Epithelial cell of esophagus (primary cell): ENCODE measurements around the gene ADAMTS5.
A peak's percentile ranks its signal among the peaks of the same experiment; 100 is the strongest.

Source experiments
- DNase-seq: peaks from one replicate; pipeline ENCODE4 v3.0.0; 2010; ENCODE audit warnings: low read depth
- H3K4me3 ChIP-seq: 2 replicates; pipeline ENCODE4 v1.5.1; 2011; ENCODE audit warnings: mild to moderate bottlenecking, low read length, control low read depth
- CTCF ChIP-seq: IDR thresholded peaks from 2 replicates; pipeline ENCODE4 v1.5.1; 2011; ENCODE audit warnings: low read depth, mild to moderate bottlenecking, low read length, control low read depth, inconsistent platforms; ENCODE audit not compliant: insufficient read depth; ENCODE audit errors: missing control alignments

The ADAMTS5 gene

GRCh38 chr21:26949830-26950229, 17.1 kb downstream of the ADAMTS5 start:
- no peak for TF ChIP-seq CTCF
- no peak for DNase-seq

GRCh38 chr21:26948194-26948593, 18.7 kb downstream of the ADAMTS5 start:
- H3K4me3 ChIP-seq, result no peak overlapping the region
- no peak for DNase-seq
- TF ChIP-seq CTCF, result no peak

More at GRCh38 chr21:26949830-26950229, 17.1 kb downstream of the ADAMTS5 start:
- no peak overlapping the region for H3K4me3 ChIP-seq

GRCh38 chr21:26946744-26947446, 20.0 kb downstream of the ADAMTS5 start:
- no peak overlapping the region for H3K4me3 ChIP-seq
- DNase-seq, result no peak
- no peak for TF ChIP-seq CTCF

GRCh38 chr21:26945916-26946675, 20.8 kb downstream of the ADAMTS5 start:
- no peak for DNase-seq
- no peak overlapping the region for H3K4me3 ChIP-seq
- no peak for TF ChIP-seq CTCF

- DNase-seq, result no peak
- no peak overlapping the region for H3K4me3 ChIP-seq
- TF ChIP-seq CTCF, result no peak
Measured at GRCh38 chr21:26943921-26944320, 23.0 kb downstream of the ADAMTS5 start.

- no peak overlapping the region for H3K4me3 ChIP-seq
- peak; percentile 9 for DNase-seq
- TF ChIP-seq CTCF, result no peak
Measured at GRCh38 chr21:26941421-26941820, 25.5 kb downstream of the ADAMTS5 start.

- H3K4me3 ChIP-seq, result no peak overlapping the region
- TF ChIP-seq CTCF, result no peak
- no peak for DNase-seq
Measured at GRCh38 chr21:26939601-26940111, 27.2 kb downstream of the ADAMTS5 start.
